ENCODE measurements around the gene RBPJ.
"Not testable (repeated sequence)": the region's sequence is repeated elsewhere in the genome, so short reads cannot be mapped to it uniquely, and the experiment has no call there.

Gene RBPJ

GRCh38 chr4:26342328-26343037 is 21.7 kb downstream of the RBPJ start:
- DNase-seq (ENCODE audit: low read depth in 3 of 3), result no peak

GRCh38 chr4:26343038-26343398 is 22.2 kb downstream of the RBPJ start:
- no peak for DNase-seq (ENCODE audit: low read depth in 3 of 3)

GRCh38 chr4:26344901-26345564 is 24.2 kb downstream of the RBPJ start:
- DNase-seq (ENCODE audit: low read depth in 3 of 3), result no peak

- DNase-seq (ENCODE audit: low read depth in 3 of 3), result no peak
Measured at GRCh38 chr4:26345565-26345938, 24.7 kb downstream of the RBPJ start.

GRCh38 chr4:26346203-26346620 is 25.4 kb downstream of the RBPJ start:
- no peak for DNase-seq (ENCODE audit: low read depth in 3 of 3)

- no peak for DNase-seq (ENCODE audit: low read depth in 3 of 3)
Measured at GRCh38 chr4:26349496-26349895, 28.7 kb downstream of the RBPJ start.

- no peak for DNase-seq (ENCODE audit: low read depth in 3 of 3)
Measured at GRCh38 chr4:26351685-26352084, 30.9 kb downstream of the RBPJ start.

GRCh38 chr4:26354491-26354890 is 33.7 kb downstream of the RBPJ start:
- DNase-seq (ENCODE audit: low read depth in 3 of 3), result no peak

GRCh38 chr4:26355392-26356052 is 34.7 kb downstream of the RBPJ start:
- DNase-seq (ENCODE audit: low read depth in 3 of 3), result no peak

GRCh38 chr4:26356081-26356501 is 35.3 kb downstream of the RBPJ start:
- DNase-seq (ENCODE audit: low read depth in 3 of 3), result no peak

GRCh38 chr4:26359521-26359920 is 38.7 kb downstream of the RBPJ start:
- DNase-seq (ENCODE audit: low read depth in 3 of 3), result not testable (repeated sequence)

- no peak for DNase-seq (ENCODE audit: low read depth in 3 of 3)
Measured at GRCh38 chr4:26360273-26360672, 39.5 kb downstream of the RBPJ start.

GRCh38 chr4:26360864-26361263 is 40.0 kb downstream of the RBPJ start:
- DNase-seq (ENCODE audit: low read depth in 3 of 3), result no peak

GRCh38 chr4:26361297-26361696 is 40.5 kb downstream of the RBPJ start:
- no peak for DNase-seq (ENCODE audit: low read depth in 3 of 3)

GRCh38 chr4:26362745-26363439 is 42.1 kb downstream of the RBPJ start:
- no peak for DNase-seq (ENCODE audit: low read depth in 3 of 3)

GRCh38 chr4:26365537-26366150 is 44.8 kb downstream of the RBPJ start:
- no peak for DNase-seq (ENCODE audit: low read depth in 3 of 3)

GRCh38 chr4:26367811-26368210 is 47.0 kb downstream of the RBPJ start:
- DNase-seq (ENCODE audit: low read depth in 3 of 3), result no peak

GRCh38 chr4:26368685-26369084 is 47.9 kb downstream of the RBPJ start:
- DNase-seq (ENCODE audit: low read depth in 3 of 3), result no peak

- no peak for DNase-seq (ENCODE audit: low read depth in 3 of 3)
Measured at GRCh38 chr4:26369132-26369531, 48.3 kb downstream of the RBPJ start.

GRCh38 chr4:26369581-26369980 is 48.8 kb downstream of the RBPJ start:
- no peak for DNase-seq (ENCODE audit: low read depth in 3 of 3)

- no peak for DNase-seq (ENCODE audit: low read depth in 3 of 3)
Measured at GRCh38 chr4:26372076-26372475, 51.3 kb downstream of the RBPJ start.
